ENCODE measurements around the gene FBLN2.

GRCh38 chr3:13627681-13628080 lies 78.8 kb downstream of the FBLN2 start:
- no peak for TF ChIP-seq POLR2A (IDR thresholded peaks at IDR 0.05)
- TF ChIP-seq CTCF (IDR thresholded peaks at IDR 0.05) = no peak

All from Peyer's patch (tissue), 4 donors.